Raji (cell line): ENCODE measurements around the gene MAP3K9.

Source experiments
- POLR2A ChIP-seq: IDR thresholded peaks from 2 replicates; pipeline ENCODE4 v1.6.1; 2011; ENCODE audit warnings: low read depth, low read length, control low read depth; ENCODE audit not compliant: insufficient read depth

MAP3K9 gene

GRCh38 chr14:70827347-70827746 is 18.0 kb upstream of the MAP3K9 start:
- no peak for TF ChIP-seq POLR2A

GRCh38 chr14:70823281-70823680 is 14.0 kb upstream of the MAP3K9 start:
- TF ChIP-seq POLR2A, result no peak

DNA sequence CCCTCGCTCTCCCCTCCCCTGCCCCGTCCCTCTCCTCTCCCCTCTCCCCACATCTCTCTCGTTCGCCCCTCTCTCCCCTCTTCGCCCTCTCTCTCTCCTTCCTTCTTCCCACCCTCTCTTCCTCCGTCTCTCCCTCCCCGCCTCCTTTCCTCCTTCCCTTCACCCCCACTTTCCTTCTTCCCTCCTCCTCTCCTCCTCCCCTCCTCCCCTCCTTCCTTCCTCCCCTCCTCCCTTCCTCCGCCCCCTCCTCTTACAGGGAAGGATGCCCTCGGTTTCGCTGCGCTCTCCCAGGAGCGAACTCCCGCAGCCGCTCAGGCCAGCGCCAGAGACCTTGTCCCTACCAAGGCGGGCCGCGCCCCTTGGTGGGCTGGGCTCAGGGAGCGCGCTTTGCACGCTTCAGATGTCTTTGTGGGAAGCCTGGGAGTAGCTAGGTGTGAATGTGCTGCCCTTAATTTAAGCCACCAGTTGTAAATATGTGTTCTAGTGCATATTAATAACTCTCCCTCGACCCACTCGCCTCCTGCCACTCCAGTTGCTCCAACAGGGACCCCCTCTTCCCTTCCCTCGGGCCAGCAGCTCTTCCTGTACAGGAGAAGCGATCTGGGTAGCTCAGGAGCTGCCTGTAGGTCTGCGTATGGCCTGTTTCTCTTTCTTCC is 13.3 kb upstream of the MAP3K9 start:
- TF ChIP-seq POLR2A, result no peak

GRCh38 chr14:70821584-70822529 is 12.5 kb upstream of the MAP3K9 start:
- TF ChIP-seq POLR2A, result no peak

GRCh38 chr14:70816525-70816924 is 7.2 kb upstream of the MAP3K9 start:
- TF ChIP-seq POLR2A, result no peak

- no peak for TF ChIP-seq POLR2A
Measured at GRCh38 chr14:70814466-70814865, 5.2 kb upstream of the MAP3K9 start.

DNA sequence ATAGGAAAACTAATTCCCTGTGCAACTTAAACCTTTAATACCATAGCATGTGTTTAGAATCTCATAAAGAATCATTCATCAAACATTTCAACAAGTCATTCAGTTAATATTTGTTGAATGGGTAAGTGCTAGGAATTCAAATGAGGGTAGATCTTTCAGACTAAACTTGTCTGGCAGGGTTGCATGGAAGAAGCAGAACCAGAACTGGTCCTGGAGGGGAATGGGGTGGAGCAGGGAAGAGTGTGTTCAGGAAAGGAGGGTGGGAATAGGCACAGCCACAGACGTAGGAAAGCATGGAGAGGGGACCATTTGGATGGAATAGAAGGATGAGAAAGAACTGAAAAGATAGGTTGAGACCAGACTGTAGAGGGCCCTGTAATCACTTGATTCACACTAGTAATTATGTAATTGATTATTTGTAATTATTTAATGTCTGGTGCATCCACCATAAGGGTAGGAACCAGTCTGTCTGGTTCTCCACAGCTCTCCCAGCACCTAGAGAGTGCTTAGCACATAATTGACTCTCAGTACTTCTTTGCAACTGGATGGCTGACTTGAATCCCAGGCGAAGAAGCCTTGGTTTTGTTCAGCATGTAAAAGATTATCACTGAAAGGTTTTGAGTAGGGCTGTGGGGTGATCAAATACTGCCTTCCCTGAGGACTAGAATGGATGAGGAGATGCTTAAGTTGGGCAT is 3.0 kb upstream of the MAP3K9 start:
- no peak for TF ChIP-seq POLR2A

DNA sequence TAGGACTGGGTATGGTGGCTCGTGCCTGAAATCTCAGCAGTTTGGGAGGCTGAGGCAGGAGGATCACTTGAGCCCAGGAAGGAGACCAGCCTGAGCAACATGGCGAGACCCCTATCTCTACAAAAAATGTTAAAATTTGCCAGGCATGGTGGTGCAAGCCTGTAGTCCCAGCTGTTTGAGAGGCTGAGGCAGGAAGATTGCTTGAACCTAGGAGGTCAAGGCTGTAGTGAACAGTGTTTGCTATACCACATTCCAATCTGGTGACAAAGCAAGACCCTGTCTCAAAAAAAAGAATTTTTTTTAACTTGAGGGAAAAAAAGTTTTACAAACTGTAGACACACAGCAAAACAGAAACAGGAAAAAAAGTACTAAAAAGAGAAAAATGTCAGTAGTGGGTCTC is 2.3 kb upstream of the MAP3K9 start:
- TF ChIP-seq POLR2A, result no peak

GRCh38 chr14:70811050-70811449 is 1.7 kb upstream of the MAP3K9 start:
- TF ChIP-seq POLR2A, result no peak

DNA sequence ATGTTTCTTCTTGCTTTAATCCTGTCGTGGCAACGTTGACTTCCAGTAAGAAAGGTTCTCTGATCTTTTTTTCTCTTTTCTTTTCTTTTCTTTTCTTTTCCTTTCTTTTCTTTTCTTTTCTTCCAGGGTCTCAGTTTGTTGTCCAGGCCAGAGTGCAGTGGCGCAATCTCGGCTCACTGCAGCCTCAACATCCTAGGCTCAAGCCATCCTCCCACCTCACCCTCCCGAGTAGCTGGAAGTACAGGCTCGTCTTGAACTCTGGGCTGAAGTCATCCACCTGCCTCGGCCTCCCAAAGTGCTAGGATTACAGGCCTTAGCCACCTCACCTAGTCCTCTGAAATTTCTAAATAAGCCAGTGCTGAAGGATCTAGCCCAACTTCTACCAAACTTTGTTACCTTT is 1.3 kb upstream of the MAP3K9 start:
- TF ChIP-seq POLR2A, result no peak

- no peak for TF ChIP-seq POLR2A
Measured at GRCh38 chr14:70808416-70809224, 693 bp downstream of the MAP3K9 start.

DNA sequence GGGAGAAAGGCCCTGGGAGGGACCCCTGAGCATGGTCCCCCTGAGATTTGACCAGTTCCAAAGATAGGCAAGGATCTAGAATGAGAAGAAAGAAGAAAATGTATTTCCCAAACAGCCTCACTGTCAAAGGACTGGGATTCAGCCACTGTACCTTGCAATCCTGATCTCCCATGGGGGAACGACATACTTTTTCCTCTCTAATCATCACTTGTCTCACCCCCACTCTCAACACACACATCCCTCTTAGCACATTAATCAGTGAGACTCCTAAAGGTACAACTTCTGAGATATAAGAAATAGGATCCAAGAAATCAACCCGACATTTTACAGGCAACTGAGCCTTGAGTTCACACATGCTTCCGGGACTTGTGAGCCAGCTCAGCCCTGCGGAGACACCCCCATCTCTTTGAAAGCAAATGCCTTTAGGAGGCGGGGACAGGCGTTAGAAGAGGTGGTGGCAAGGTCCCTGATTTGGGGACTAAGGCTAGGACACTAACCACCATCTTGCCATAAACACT is 1.4 kb downstream of the MAP3K9 start:
- TF ChIP-seq POLR2A, result no peak

DNA sequence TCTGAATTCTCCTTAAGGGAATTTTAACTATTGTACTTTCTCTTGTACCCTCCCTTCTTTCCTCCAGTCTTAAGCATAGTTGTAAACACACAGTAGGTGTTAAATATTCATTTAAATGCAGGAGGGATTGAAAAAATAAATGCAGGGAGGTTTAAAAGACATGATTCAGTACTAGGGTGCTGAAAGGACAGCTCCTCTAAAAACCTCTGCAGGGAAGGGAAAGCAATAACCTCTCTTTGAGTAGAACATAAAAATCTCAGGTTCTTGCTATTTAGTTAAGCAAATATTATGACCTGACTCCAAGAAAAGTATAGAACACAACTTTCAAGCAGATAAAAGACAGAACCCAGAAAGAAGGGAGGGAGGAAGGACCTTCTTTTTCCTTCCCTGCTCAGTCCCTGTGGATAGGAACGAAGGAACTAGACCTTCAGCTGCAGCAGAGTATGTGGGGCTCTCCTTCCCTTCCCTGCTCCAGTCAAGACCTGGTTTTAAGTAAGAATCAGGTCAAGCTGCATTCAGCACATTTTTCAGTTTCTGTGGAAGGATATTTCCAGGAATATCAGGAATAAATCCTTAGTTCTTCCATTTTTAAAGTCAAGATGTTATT is 4.7 kb downstream of the MAP3K9 start:
- TF ChIP-seq POLR2A, result no peak
